DMS 273 (cell line): Measurements from ENCODE around the gene FLNB.

Experiments used
- DNase-seq: peaks from one replicate; lab custom pipeline; 2025; ENCODE audit not compliant: unreplicated experiment; lab: John Stamatoyannopoulos, UW

Gene FLNB

GRCh38 chr3:58073301-58074108, 65.3 kb downstream of the FLNB start:
- no peak for DNase-seq

- DNase-seq, result no peak
These were observed 66.0 kb downstream of the FLNB start for GRCh38 chr3:58074116-58074715.

- no peak for DNase-seq
These were observed 66.8 kb downstream of the FLNB start for GRCh38 chr3:58074997-58075396.

GRCh38 chr3:58077596-58078285, 69.5 kb downstream of the FLNB start:
- no peak for DNase-seq

GRCh38 chr3:58078610-58079009, 70.4 kb downstream of the FLNB start:
- no peak for DNase-seq

GRCh38 chr3:58079773-58080172, 71.6 kb downstream of the FLNB start:
- DNase-seq, result no peak

- DNase-seq, result peak; percentile 80
These were observed 73.8 kb downstream of the FLNB start for GRCh38 chr3:58082047-58082446.

GRCh38 chr3:58084166-58084565, 75.9 kb downstream of the FLNB start:
- no peak for DNase-seq

- no peak for DNase-seq
These were observed 76.7 kb downstream of the FLNB start for GRCh38 chr3:58084788-58085543.

- DNase-seq, result no peak
These were observed 77.4 kb downstream of the FLNB start for GRCh38 chr3:58085616-58086015.

- DNase-seq, result no peak
These were observed 80.3 kb downstream of the FLNB start for GRCh38 chr3:58088501-58088900.

GRCh38 chr3:58090351-58090750, 82.1 kb downstream of the FLNB start:
- DNase-seq, result no peak

GRCh38 chr3:58092521-58092920, 84.3 kb downstream of the FLNB start:
- DNase-seq, result peak; percentile 17

GRCh38 chr3:58093574-58094195, 85.5 kb downstream of the FLNB start:
- no peak for DNase-seq

- no peak for DNase-seq
These were observed 86.4 kb downstream of the FLNB start for GRCh38 chr3:58094657-58095056.

- no peak for DNase-seq
These were observed 87.4 kb downstream of the FLNB start for GRCh38 chr3:58095603-58096138.

GRCh38 chr3:58098531-58098930, 90.3 kb downstream of the FLNB start:
- DNase-seq, result no peak

GRCh38 chr3:58099865-58100264, 91.6 kb downstream of the FLNB start:
- DNase-seq, result no peak

GRCh38 chr3:58101499-58102389, 93.5 kb downstream of the FLNB start:
- DNase-seq, result no peak

GRCh38 chr3:58102390-58102750, 94.1 kb downstream of the FLNB start:
- DNase-seq, result no peak
